Endothelial cell of umbilical vein (primary cell): ENCODE measurements around the gene RELT.

Source experiments
- EZH2 ChIP-seq: IDR thresholded peaks from 2 replicates; pipeline ENCODE4 v1.6.1; 2012; ENCODE audit warnings: borderline replicate concordance, low read depth, mild to moderate bottlenecking, moderate library complexity, low read length, inconsistent platforms; ENCODE audit not compliant: severe bottlenecking
- FOS ChIP-seq: IDR thresholded peaks from 2 replicates; pipeline ENCODE4 v1.6.1; 2011; ENCODE audit warnings: mild to moderate bottlenecking, low read length, moderate library complexity, borderline replicate concordance; ENCODE audit not compliant: insufficient read depth
- JUN ChIP-seq: IDR thresholded peaks from 2 replicates; pipeline ENCODE4 v1.6.1; 2011; ENCODE audit warnings: borderline replicate concordance, low read depth; ENCODE audit not compliant: insufficient read length, insufficient read depth
- MYC ChIP-seq: IDR thresholded peaks from one replicate; pipeline ENCODE4 v1.6.1; 2011; ENCODE audit warnings: mild to moderate bottlenecking, low read depth, low read length
- POLR2A ChIP-seq: IDR thresholded peaks from 2 replicates; pipeline ENCODE4 v1.6.1; 2012; ENCODE audit warnings: low read depth, mild to moderate bottlenecking, control low read depth, low read length
- POLR2AphosphoS5 ChIP-seq: IDR thresholded peaks from 2 replicates; pipeline ENCODE4 v1.6.1; 2012; ENCODE audit warnings: low read depth, mild to moderate bottlenecking, control low read depth, low read length, moderate library complexity; ENCODE audit not compliant: insufficient read depth
- TF ChIP-seq, protein P1 (sequence below), 2 donors: IDR thresholded peaks; 1 replicate in 1 of 2; 2 replicates in 1 of 2; pipeline ENCODE4 v1.5.1; 2011; ENCODE audit warnings: low read length in 2 of 2, mild to moderate bottlenecking in 2 of 2, moderate library complexity in 2 of 2, control low read depth in 1 of 2, inconsistent platforms in 1 of 2, low read depth in 1 of 2; ENCODE audit not compliant: insufficient read depth in 1 of 2; ENCODE audit errors: extremely low read depth in 1 of 2

DNA sequence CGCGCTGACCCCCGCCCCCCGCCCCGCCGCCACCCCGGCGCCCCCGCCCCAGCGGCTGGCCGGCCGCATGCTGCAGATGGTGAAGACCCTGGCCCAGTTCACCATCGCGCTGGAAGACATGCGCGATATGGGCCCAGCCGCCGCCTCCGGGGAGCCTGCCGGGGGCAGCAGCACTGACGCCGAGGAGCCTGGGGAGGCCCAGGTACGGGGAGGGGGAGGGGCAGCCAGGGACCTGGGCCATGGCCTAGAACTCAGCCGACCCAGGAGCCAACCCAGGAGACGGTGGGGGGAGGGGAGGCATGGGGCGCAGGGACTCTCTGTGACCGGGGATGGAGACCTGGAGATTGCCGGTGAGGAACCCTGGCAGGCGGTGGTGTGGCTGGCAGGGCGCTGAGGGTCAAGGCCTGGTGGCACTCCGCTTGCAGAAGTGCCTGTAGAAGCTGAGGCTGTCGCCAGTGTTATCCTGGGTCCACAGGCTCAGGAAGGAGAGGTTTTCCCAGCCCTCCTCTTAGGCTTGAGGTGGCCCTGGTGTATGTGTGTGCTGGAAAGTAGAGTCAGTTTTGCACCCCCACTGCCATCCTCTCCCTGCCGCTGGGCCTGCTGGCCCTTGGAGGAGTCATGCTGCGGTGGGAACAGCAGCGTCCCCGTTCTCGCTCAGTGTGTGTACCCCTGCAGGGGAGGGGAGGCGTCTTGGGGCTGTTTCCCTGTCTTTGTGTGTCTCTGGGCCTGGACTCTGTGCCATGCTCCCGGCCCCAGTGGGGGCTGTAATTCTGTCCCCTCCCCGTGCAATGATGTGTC lies 32.9 kb upstream of the RELT start:
- TF ChIP-seq, protein P1, sequence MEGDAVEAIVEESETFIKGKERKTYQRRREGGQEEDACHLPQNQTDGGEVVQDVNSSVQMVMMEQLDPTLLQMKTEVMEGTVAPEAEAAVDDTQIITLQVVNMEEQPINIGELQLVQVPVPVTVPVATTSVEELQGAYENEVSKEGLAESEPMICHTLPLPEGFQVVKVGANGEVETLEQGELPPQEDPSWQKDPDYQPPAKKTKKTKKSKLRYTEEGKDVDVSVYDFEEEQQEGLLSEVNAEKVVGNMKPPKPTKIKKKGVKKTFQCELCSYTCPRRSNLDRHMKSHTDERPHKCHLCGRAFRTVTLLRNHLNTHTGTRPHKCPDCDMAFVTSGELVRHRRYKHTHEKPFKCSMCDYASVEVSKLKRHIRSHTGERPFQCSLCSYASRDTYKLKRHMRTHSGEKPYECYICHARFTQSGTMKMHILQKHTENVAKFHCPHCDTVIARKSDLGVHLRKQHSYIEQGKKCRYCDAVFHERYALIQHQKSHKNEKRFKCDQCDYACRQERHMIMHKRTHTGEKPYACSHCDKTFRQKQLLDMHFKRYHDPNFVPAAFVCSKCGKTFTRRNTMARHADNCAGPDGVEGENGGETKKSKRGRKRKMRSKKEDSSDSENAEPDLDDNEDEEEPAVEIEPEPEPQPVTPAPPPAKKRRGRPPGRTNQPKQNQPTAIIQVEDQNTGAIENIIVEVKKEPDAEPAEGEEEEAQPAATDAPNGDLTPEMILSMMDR (IDR thresholded peaks at IDR 0.05; ENCODE audit: extremely low read depth in 1 of 2, insufficient read depth in 1 of 2, low read depth in 1 of 2, low read length in 2 of 2) = no peak
- TF ChIP-seq POLR2AphosphoS5 = no peak
- no peak for TF ChIP-seq MYC
- no peak for TF ChIP-seq POLR2A
- no peak for TF ChIP-seq EZH2
- TF ChIP-seq JUN = no peak
- TF ChIP-seq FOS = no peak
